Right lobe of liver (tissue), 6 donors: ENCODE data around the gene RNU1-2. TPM values are rescaled to one million over a fixed set of nuclear protein-coding genes. Genes with fewer than 3 reads are reported as not detected.
"Not testable (repeated sequence)": the region's sequence is repeated elsewhere in the genome, so short reads cannot be mapped to it uniquely, and the experiment has no call there.

Experiments used
- ATAC-seq, 4 donors: fragments of 200-7000 bp; cut with Tn5 transposase; one replicate each; pipeline ENCODE4 v1.9.1; 2020; ENCODE audit warnings: mild to moderate bottlenecking in 4 of 4, moderate library complexity in 4 of 4
- DNase-seq, 3 donors: peaks; one replicate each; pipeline ENCODE4 v3.0.0-alpha.2; 2020
- H3K27ac ChIP-seq, 3 donors: fragments of 200-600 bp; one replicate each; pipeline ENCODE4 v1.8.0; 2022
- H3K27me3 ChIP-seq, 2 donors: fragments of 200-600 bp; one replicate each; pipeline ENCODE4 v1.8.0; 2022
- H3K36me3 ChIP-seq, 4 donors: fragments of 200-600 bp; sonication (generic) in 1 of 4; one replicate each; pipeline versions ENCODE4 v1.5.1 to v1.8.0; 2017 to 2022; ENCODE audit warnings: control low read depth in 1 of 4
- H3K4me1 ChIP-seq, 4 donors: fragments of 200-600 bp; sonication (generic) in 1 of 4; one replicate each; pipeline versions ENCODE4 v1.5.1 to v1.8.0; 2017 to 2022; ENCODE audit warnings: control low read depth in 1 of 4
- H3K4me3 ChIP-seq, 3 donors: fragments of 200-600 bp; one replicate each; pipeline ENCODE4 v1.8.0; 2022
- H3K9me3 ChIP-seq, 4 donors: fragments of 200-600 bp; sonication (generic) in 1 of 4; one replicate each; pipeline versions ENCODE4 v1.5.1 to v1.8.0; 2017 to 2022; ENCODE audit warnings: control low read depth in 1 of 4
- POLR2A ChIP-seq: fragments of 450-650 bp; IDR thresholded peaks from one replicate; pipeline ENCODE4 v1.6.1; 2017; ENCODE audit warnings: antibody characterized with exemption, mild to moderate bottlenecking
- WGBS: methylation state at CpG from one replicate; pipeline ENCODE4 v1.1.6; 2018; ENCODE audit warnings: low coverage, low lambda C conversion rate; ENCODE audit not compliant: insufficient coverage; ENCODE audit errors: missing lambda C conversion rate; 5-methylcytosine and 5-hydroxymethylcytosine counted together
- intact Hi-C, 2 donors: fragments of 100-400 bp; cut with DNase I; formaldehyde crosslinking; loops; one replicate each; pipeline versions ENCODE4 v1.11.2 to v1.14.1; 2022
- total RNA-seq, 6 experiments: library from RNA; depleted of rRNA in 2 of 6; stranded (reverse); fragments of >200 nt in 2 of 6; fragmentation: NEBNext Ultra II Directional in 3 of 6; extraction: Animal tissue kit (Norgen Biotek cat#: 25700) in 3 of 6; gene quantifications; one replicate each; pipeline versions ENCODE4 v1.1.0 to v1.2.4, GENCODE V29; 2016 to 2023
- TF ChIP-seq, protein P1 (sequence below), 4 donors: fragments of 200-600 bp in 3 of 4; fragments of 450-650 bp in 1 of 4; IDR thresholded peaks; one replicate each; pipeline versions ENCODE4 v1.5.1 to v1.8.0; 2016 to 2022; ENCODE audit warnings: antibody characterized with exemption in 4 of 4, mild to moderate bottlenecking in 2 of 4
- donor health status: DM: no; HTN: yes; CAD: no.
- donor health status: DM: no; HTN: no; CAD: no.
- donor health status: DM: no; HTN: no; CAD: no.
- donor health status: DM: no; HTN: yes; CAD: no.
- donor health status: DM: no; HTN: yes; CAD: no.

Gene RNU1-2
- total RNA-seq, 6 experiments from 2014 or later, result under 0.01 to 3,377 (median 977) TPM

DNA sequence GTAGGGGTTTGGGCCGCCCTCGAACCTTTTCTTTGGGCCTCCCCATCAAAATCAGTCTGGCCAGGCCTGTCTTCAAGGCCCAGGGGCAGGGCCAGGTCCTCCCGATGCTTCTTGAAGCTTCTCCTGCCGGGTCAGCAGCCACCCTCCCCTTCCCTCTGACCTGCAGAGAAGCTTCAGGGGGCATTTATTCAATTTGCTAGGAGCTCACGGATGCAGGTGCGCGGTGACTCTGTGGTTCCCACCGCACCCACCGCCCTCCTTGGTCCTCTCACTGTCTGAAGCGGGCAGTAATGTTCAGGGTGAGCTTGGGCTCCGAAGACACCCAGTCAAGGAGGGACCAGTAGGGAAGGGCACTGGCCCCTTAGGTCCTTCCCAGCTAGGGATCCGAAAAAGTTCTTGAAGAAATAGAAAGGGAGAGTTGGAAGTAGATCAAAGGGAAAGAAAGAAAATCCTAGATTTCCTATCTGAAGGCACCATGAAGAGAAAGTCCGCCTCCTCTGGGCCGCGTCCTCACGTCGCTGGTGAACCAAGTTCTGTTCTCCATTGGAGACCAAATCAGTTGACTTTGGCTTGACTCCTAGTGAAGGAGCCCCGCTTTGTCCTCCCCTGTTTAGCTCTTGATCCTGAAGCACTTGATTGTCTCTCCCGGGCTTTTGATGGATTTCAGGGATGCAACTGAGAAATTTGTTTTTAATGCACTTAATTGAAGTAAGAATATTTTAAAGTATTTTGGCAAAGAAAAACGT is 8.7 kb upstream of the RNU1-2 start:
- 94% methylated on average over 20 of the region's 20 CpGs for WGBS
- Histone ChIP-seq H3K27ac (no peak overlapping the region), H3K36me3 (no peaks in the 10 kb centered on the region), H3K9me3 (no peaks in the 10 kb centered on the region), H3K27me3 (no peaks in the 10 kb centered on the region), H3K4me3 (no peak overlapping the region), H3K4me1 (peaks cover 0 to 48% (median 20%) of the 10 kb centered on the region in 4 donors)
- no peak for ATAC-seq
- TF ChIP-seq POLR2A, result no peak
- TF ChIP-seq, protein P1, sequence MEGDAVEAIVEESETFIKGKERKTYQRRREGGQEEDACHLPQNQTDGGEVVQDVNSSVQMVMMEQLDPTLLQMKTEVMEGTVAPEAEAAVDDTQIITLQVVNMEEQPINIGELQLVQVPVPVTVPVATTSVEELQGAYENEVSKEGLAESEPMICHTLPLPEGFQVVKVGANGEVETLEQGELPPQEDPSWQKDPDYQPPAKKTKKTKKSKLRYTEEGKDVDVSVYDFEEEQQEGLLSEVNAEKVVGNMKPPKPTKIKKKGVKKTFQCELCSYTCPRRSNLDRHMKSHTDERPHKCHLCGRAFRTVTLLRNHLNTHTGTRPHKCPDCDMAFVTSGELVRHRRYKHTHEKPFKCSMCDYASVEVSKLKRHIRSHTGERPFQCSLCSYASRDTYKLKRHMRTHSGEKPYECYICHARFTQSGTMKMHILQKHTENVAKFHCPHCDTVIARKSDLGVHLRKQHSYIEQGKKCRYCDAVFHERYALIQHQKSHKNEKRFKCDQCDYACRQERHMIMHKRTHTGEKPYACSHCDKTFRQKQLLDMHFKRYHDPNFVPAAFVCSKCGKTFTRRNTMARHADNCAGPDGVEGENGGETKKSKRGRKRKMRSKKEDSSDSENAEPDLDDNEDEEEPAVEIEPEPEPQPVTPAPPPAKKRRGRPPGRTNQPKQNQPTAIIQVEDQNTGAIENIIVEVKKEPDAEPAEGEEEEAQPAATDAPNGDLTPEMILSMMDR (IDR thresholded peaks at IDR 0.05), result no peak
- intact Hi-C loops, result no loop called here
- no peak for DNase-seq

DNA sequence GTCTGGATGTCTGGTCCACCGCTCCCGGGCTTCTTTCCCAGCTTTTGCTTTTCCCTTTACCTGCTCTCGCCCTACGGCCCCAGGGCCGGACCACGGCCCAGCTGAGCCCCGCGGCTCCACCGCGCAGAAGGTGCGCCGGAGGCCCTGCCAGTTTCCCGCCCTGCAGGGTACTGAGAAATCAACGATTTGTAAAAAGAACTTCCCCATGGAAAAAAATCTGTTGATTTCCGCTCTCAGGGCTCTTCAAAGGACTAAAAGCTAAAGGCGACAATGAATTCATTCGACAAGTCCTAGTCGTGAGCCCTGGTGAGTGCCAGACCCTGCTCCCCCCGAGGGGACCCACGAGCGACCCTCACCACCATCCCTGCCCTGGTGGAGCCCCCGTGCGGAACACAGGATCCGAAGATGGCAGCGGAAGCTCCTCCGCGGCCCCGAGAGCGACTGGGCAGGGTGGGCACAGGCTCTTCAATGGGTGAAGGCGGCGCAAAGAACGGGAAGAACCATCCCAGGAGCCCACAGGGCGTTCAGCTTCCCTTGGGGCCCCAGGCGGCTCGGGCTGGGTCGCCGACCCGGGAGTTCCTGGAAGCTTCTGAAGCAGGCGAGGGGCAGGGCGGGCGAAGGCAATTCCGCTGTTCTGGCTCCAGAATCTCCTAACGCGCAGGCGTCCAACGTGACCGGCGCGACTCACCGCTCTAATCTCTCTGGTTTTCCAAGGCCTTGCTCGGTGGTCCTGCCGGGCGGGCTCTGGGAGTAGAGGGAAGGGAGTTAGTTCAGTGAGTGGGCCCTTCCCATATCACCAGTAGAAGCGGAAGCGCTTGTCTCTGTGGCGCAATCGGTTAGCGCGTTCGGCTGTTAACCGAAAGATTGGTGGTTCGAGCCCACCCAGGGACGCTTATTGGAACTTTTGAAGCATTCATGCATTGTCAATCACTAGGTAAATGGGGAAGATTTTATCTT is 6.6 kb upstream of the RNU1-2 start:
- H3K36me3 ChIP-seq, result no peaks in the 10 kb centered on the region
- no peaks in the 10 kb centered on the region for H3K27me3 ChIP-seq
- peak; percentile 76 to 93 (median 89) for DNase-seq
- H3K4me3 ChIP-seq, result peak overlapping the region; percentile 63 to 68 (median 67)
- H3K4me1 ChIP-seq, result peaks cover 0 to 31% (median 11%) of the 10 kb centered on the region in 4 donors
- WGBS, result 13% methylated on average over 60 of the region's 63 CpGs
- intact Hi-C loops, result no loop called here
- ATAC-seq, result peak; percentile 82 to 95 (median 88)
- peak overlapping the region; percentile 85 to 95 (median 91) for H3K27ac ChIP-seq
- TF ChIP-seq, protein P1 (IDR thresholded peaks at IDR 0.05), result peak in 1 of 4 donors; percentile 18
- TF ChIP-seq POLR2A, result peak; percentile 53
- no peaks in the 10 kb centered on the region for H3K9me3 ChIP-seq

DNA sequence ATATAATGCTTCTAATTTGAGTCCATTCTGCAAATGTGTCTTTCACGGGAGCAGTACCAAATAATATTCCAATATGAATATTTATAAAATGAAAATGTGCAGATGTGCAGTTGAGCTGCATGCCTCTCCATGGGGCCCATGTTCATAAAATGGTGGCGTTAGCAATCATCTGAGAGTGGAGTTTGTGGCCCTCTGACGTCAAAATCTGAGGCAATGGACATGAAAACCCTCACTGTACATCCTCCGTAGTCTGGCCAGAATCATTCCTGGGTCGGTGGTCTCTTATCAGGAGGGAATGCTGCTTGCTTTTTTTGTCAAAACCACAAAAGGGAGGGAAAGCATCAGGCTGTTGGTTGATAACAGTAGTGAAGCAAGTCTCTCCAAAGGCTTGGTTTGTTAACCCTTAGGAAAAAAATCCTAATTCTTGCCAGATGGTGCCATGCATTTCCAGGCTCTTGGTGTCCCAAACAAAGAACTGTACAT is 5.2 kb upstream of the RNU1-2 start:
- H3K4me1 ChIP-seq, result peaks cover 0 to 19% (median 4%) of the 10 kb centered on the region in 4 donors
- H3K36me3 ChIP-seq, H3K4me3 ChIP-seq, intact Hi-C loops, ATAC-seq, H3K27ac ChIP-seq, H3K27me3 ChIP-seq, H3K9me3 ChIP-seq, DNase-seq: not testable (repeated sequence)
- 61% methylated on average over 4 of the region's 5 CpGs for WGBS

DNA sequence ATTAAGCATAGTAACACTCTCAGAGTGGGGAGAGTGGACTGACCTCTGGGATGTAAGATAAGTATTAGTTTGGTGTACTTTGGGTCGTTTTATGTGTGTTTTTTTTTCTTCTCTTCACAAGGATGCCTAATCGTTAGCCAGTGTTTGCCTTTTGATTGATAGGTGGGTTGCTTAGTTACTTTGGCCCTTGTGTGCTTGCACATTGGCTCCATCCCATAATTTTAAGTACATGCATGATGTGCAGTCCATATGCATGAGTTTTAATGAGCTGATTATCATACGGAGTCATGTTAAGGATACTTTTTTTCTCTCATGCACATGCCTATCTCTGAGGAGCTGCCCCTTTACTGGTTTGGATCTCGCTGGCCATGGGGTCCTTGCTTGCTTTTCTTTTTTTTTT is 4.7 kb upstream of the RNU1-2 start:
- peaks cover 0 to 16% (median 2%) of the 10 kb centered on the region in 4 donors for H3K4me1 ChIP-seq
- H3K27ac ChIP-seq, H3K4me3 ChIP-seq, ATAC-seq, intact Hi-C loops, H3K27me3 ChIP-seq, H3K36me3 ChIP-seq, H3K9me3 ChIP-seq, DNase-seq: not testable (repeated sequence)
- 29% methylated on average over 4 of the region's 4 CpGs for WGBS

DNA sequence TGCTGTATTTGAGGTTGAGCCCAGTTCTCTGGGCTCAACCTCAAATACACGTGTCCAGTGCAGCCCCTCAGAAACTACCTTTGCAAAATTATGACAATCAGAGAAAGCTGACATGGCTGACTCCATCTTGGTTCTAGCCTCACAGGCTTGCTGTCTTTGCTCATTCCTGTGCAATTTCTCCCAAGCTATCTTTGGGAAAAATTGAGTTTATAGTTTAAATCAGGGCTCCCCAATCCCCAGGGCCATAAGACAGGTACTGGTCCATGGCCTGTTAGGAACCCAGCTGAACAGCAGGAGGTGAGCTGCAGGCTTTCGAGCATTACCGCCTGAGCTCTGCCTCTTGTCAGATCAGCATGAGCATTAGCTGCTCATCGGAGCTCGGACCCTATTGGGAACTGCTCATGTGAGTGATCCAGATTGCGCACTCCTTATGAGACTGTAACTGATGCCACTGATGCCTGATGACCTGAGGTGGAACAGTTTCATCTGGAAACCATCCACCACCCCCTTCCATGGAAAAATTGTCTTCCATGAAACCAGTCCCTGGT is 2.7 kb upstream of the RNU1-2 start:
- WGBS, result 66% methylated on average over 2 of the region's 6 CpGs
- H3K4me3 ChIP-seq, H3K27ac ChIP-seq, DNase-seq, intact Hi-C loops, H3K36me3 ChIP-seq, ATAC-seq, H3K9me3 ChIP-seq, H3K27me3 ChIP-seq: not testable (repeated sequence)
- peaks cover 0 to 16% (median under 1%) of the 10 kb centered on the region in 4 donors for H3K4me1 ChIP-seq

DNA sequence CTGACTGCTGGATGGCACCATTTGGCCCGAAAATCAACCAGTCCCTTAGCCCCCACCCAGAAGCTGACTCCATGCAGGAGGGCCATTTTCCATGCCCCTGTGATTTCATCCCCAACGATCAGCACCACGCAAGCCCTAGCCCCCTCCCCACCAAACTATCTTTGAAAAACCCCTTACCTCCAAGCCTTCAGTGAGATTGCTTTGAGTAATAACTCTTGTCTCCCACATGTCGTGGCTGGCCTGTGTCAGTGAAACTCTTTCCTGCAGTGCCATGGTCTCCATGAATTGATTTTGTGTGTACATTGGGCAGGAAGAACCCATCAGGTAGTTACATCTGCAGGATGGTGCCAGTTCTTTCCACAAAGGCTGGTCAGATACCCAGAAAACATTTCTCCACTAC is 2.0 kb upstream of the RNU1-2 start:
- H3K27me3 ChIP-seq, intact Hi-C loops, H3K9me3 ChIP-seq, H3K4me3 ChIP-seq, H3K36me3 ChIP-seq, DNase-seq, ATAC-seq, H3K27ac ChIP-seq: not testable (repeated sequence)
- WGBS, result 87% methylated on average over 4 of the region's 4 CpGs
- peaks cover 0 to 16% (median 0%) of the 10 kb centered on the region in 4 donors for H3K4me1 ChIP-seq

DNA sequence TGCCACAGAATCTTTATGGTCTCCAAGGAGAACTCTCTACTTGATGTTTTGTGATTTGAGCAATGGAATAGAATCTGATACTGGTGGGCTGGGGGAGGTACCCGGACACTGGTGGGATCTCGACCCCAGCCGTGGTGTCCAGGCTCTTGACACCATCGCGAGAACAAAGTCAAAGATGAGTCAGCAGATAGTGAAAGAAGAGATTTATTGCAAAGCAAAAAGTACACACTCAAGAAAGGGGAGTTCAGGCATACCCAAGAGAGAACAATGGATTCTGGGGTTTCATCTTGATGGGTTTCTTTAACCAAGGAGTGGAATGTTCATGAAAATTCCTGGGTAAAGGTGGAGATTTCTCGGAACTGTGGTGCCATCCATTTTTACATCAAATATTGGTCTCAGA is 1.4 kb upstream of the RNU1-2 start:
- H3K9me3 ChIP-seq, H3K36me3 ChIP-seq, intact Hi-C loops, ATAC-seq, H3K4me3 ChIP-seq, H3K27ac ChIP-seq, H3K27me3 ChIP-seq, DNase-seq: not testable (repeated sequence)
- 55% methylated on average over 6 of the region's 6 CpGs for WGBS
- peaks cover 0 to 16% (median 0%) of the 10 kb centered on the region in 4 donors for H3K4me1 ChIP-seq

DNA sequence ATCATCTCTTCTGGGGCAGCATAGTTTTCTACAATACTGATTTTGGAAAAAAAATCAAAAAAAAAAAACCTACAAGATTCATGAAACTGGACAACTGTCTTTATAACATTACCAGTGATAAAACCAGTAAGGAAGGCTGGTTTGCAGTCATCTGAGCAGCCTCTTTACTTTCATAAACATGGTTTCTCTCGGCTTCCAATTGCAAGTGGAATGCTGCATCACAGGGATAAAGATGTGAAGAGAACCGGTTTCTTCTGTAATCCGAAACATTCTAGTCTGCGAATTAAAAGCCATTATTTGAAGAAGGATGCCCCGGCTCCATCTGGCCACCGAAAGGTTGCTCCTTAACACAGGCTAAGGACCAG is 565 bp upstream of the RNU1-2 start:
- DNase-seq, intact Hi-C loops, H3K27me3 ChIP-seq, H3K36me3 ChIP-seq, H3K9me3 ChIP-seq: not testable (repeated sequence)
- peak in 1 of 4 donors; percentile 16 for ATAC-seq
- Histone ChIP-seq H3K4me1 (peaks cover 0 to 10% (median 0%) of the 10 kb centered on the region in 4 donors), H3K27ac (peak overlapping the region in 2 of 3 donors; percentile 84 to 95), H3K4me3 (peak overlapping the region in 2 of 3 donors; percentile 48 to 49)
- 0% methylated on average over 5 of the region's 6 CpGs for WGBS
